CD1c-positive myeloid dendritic cell (primary cell): ENCODE results near the gene CDC37L1.
"Not testable (repeated sequence)": the region's sequence is repeated elsewhere in the genome, so short reads cannot be mapped to it uniquely, and the experiment has no call there.

Experiments
- DNase-seq: peaks from one replicate; pipeline ENCODE4 v3.0.0-alpha.2; 2016; ENCODE audit errors: extremely low spot score

CDC37L1 gene

DNA sequence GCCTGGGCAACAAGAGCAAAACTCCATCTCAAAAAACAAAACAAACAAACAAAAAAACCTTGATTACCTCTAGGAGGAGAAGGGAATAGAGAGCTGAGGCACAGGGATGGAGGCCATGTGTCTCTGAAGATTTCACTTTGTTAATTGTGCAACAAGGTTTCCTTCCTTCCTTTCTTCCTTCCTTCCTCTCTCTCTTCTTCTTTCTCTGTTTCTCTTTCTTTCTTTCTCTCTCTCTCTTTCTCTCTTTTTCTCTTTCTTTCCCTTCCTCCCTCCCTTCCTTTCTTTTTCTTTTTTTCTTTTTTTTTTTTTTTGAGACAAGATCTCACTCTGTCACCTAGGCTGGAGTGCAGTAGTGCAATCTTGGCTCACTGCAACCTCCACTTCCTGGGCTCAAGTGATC, 75.2 kb downstream of the CDC37L1 start:
- not testable (repeated sequence) for DNase-seq

GRCh38 chr9:4755026-4755609, 75.7 kb downstream of the CDC37L1 start:
- no peak for DNase-seq

- no peak for DNase-seq
Measured at GRCh38 chr9:4756420-4756819, 77.1 kb downstream of the CDC37L1 start.
